Testis (tissue), 3 donors: ENCODE data around the gene MED9. TPM values are rescaled to one million over a fixed set of nuclear protein-coding genes. Genes with fewer than 3 reads are reported as not detected.
A peak's percentile ranks its signal among the peaks of the same experiment; 100 is the strongest.

Experiments
- DNase-seq: peaks from one replicate; pipeline ENCODE4 v3.0.0-alpha.2; 2019
- H3K27ac ChIP-seq, 2 donors: fragments of 200-600 bp; sonication (generic); one replicate each; pipeline ENCODE4 v1.5.1; 2019
- H3K27me3 ChIP-seq: fragments of 200-600 bp; sonication (generic); one replicate; pipeline ENCODE4 v1.5.1; 2019
- H3K36me3 ChIP-seq: fragments of 200-600 bp; sonication (generic); one replicate; pipeline ENCODE4 v1.5.1; 2017; ENCODE audit warnings: low read depth; ENCODE audit errors: missing control alignments
- H3K4me1 ChIP-seq: fragments of 200-600 bp; sonication (generic); one replicate; pipeline ENCODE4 v1.5.1; 2019
- H3K4me3 ChIP-seq, 2 donors: fragments of 200-600 bp; sonication (generic); one replicate each; pipeline ENCODE4 v1.5.1; 2017 to 2019
- H3K9me3 ChIP-seq: fragments of 200-600 bp; sonication (generic); one replicate; pipeline ENCODE4 v1.5.1; 2017
- CTCF ChIP-seq, 3 experiments: fragments of 450-650 bp in 2 of 3; fragments of 200-600 bp in 1 of 3; sonication (generic) in 1 of 3; IDR thresholded peaks; one replicate each; pipeline ENCODE4 v1.5.1; 2016 to 2019; ENCODE audit warnings: antibody characterized with exemption in 3 of 3, mild to moderate bottlenecking in 2 of 3, moderate library complexity in 1 of 3
- POLR2A ChIP-seq: fragments of 450-650 bp; IDR thresholded peaks from one replicate; pipeline ENCODE4 v1.6.1; 2017; ENCODE audit warnings: antibody characterized with exemption, mild to moderate bottlenecking, moderate library complexity
- WGBS, 2 donors: methylation state at CpG; one replicate each; pipeline ENCODE4 v1.1.5; 2018; 5-methylcytosine and 5-hydroxymethylcytosine counted together
- intact Hi-C: fragments of 100-400 bp; cut with DNase I; formaldehyde crosslinking; loops from one replicate; pipeline ENCODE4 v1.15.1; 2023; ENCODE audit warnings: low total_unique reads
- polyA plus RNA-seq: library from polyadenylated mRNA; stranded (reverse); fragments of 350-450 nt; fragmentation: Illumina TruSeq; extraction: RNeasy Lipid Tissue Mini Kit (QIAGEN cat#74804); gene quantifications from one replicate; pipeline ENCODE4 v1.2.3, GENCODE V29; 2014; ENCODE audit warnings: low read depth, low replicate concordance; ENCODE audit not compliant: insufficient read depth
- small RNA-seq, 2 donors: library from RNA; depleted of rRNA; stranded (forward); fragments of <200 nt; gene quantifications; one replicate each; pipeline ENCODE3, GENCODE V24; 2016
- total RNA-seq, 2 donors: library from RNA; depleted of rRNA; stranded (reverse); fragments of >200 nt; gene quantifications; one replicate each; pipeline ENCODE4 v1.2.3, GENCODE V29; 2016

Gene MED9
- total and polyA plus RNA-seq, 3 donors from 2014 or later, result 18.8 to 42.6 (median 35.9) TPM

GRCh38 chr17:17539591-17539990 is 62.8 kb downstream of the MED9 start:
- 55 to 60% methylated on average over 10 of the region's 10 CpGs for WGBS, 2 donors
- peak overlapping the region in 1 of 2 donors; percentile 24 for H3K27ac ChIP-seq
- no peak for TF ChIP-seq CTCF (IDR thresholded peaks at IDR 0.05)
- no peak for TF ChIP-seq POLR2A
- no peak overlapping the region for H3K4me3 ChIP-seq
- intact Hi-C loops, result no loop called here
- H3K4me1 ChIP-seq, result peaks cover 55% of the 10 kb centered on the region
- H3K9me3 ChIP-seq, result no peaks in the 10 kb centered on the region
- no peaks in the 10 kb centered on the region for H3K27me3 ChIP-seq
- peak; percentile 66 for DNase-seq
- H3K36me3 ChIP-seq, result no peaks in the 10 kb centered on the region

- Histone ChIP-seq H3K27me3 (no peaks in the 10 kb centered on the region), H3K4me3 (no peak overlapping the region), H3K4me1 (peaks cover 58% of the 10 kb centered on the region), H3K9me3 (no peaks in the 10 kb centered on the region), H3K27ac (no peak overlapping the region), H3K36me3 (no peaks in the 10 kb centered on the region)
- 80 to 81% methylated on average over 12 to 15 of the region's 15 CpGs for WGBS, 2 donors
- DNase-seq, result no peak
- no peak for TF ChIP-seq CTCF (IDR thresholded peaks at IDR 0.05)
- TF ChIP-seq POLR2A, result no peak
- intact Hi-C loops, result no loop called here
Observed at GRCh38 chr17:17540278-17540906, 63.6 kb downstream of the MED9 start.

GRCh38 chr17:17540935-17541639 is 64.3 kb downstream of the MED9 start:
- TF ChIP-seq CTCF (IDR thresholded peaks at IDR 0.05), result no peak
- TF ChIP-seq POLR2A, result no peak
- Histone ChIP-seq H3K9me3 (no peaks in the 10 kb centered on the region), H3K4me3 (no peak overlapping the region), H3K36me3 (no peaks in the 10 kb centered on the region), H3K27me3 (no peaks in the 10 kb centered on the region), H3K4me1 (peaks cover 58% of the 10 kb centered on the region), H3K27ac (peak overlapping the region in 1 of 2 donors; percentile 53)
- intact Hi-C loops, result no loop called here
- DNase-seq, result no peak
- WGBS, 2 donors, result 70 to 78% methylated on average over 22 to 23 of the region's 23 CpGs

- intact Hi-C loops, result no loop called here
- Histone ChIP-seq H3K4me3 (no peak overlapping the region), H3K9me3 (no peaks in the 10 kb centered on the region), H3K4me1 (peaks cover 58% of the 10 kb centered on the region), H3K36me3 (no peaks in the 10 kb centered on the region), H3K27me3 (no peaks in the 10 kb centered on the region), H3K27ac (peak overlapping the region in 1 of 2 donors; percentile 53)
- TF ChIP-seq CTCF (IDR thresholded peaks at IDR 0.05), result no peak
- TF ChIP-seq POLR2A, result no peak
- WGBS, 2 donors, result 27 to 63% methylated on average over 5 of the region's 5 CpGs
- DNase-seq, result no peak
Observed at GRCh38 chr17:17541640-17542001, 64.8 kb downstream of the MED9 start.

Small RNA genes lying within 50 kb of the gene (small RNA-seq; reads per million reads assigned to genes)
- 0 reads per million in 2 donors for gene RF00019

Other genes starting within 250 kb of the MED9 start
- 100 to 1,000 TPM; 129 to 159 TPM for gene FLCN, start 239.8 kb upstream of the MED9 start, total RNA-seq
- gene FLCN, start 239.8 kb upstream of the MED9 start, polyA plus RNA-seq, result 47.9 TPM
- 100 to 1,000 TPM; 128 to 134 TPM for gene COPS3, start 195.8 kb upstream of the MED9 start, total RNA-seq
- gene COPS3, start 195.8 kb upstream of the MED9 start, polyA plus RNA-seq, result 198 TPM
- 10 to 100 TPM; 33.5 to 47.5 TPM for gene NT5M, start 173.6 kb upstream of the MED9 start, total RNA-seq
- gene NT5M, start 173.6 kb upstream of the MED9 start, polyA plus RNA-seq, result 26.1 TPM
- 100 to 1,000 TPM in 1 of 2 donors, 10 to 100 TPM in 1; 99.7 to 129 TPM for gene RASD1, start 19.4 kb downstream of the MED9 start, total RNA-seq
- gene RASD1, start 19.4 kb downstream of the MED9 start, polyA plus RNA-seq, result 50.1 TPM
- 100 to 1,000 TPM in 1 of 2 donors, 10 to 100 TPM in 1; 83.1 to 120 TPM for gene PEMT, start 114.7 kb downstream of the MED9 start, total RNA-seq
- gene PEMT, start 114.7 kb downstream of the MED9 start, polyA plus RNA-seq, result 66.0 TPM
- gene RAI1, start 204.5 kb downstream of the MED9 start, total RNA-seq, result 10 to 100 TPM; 42.8 to 44.5 TPM
- gene RAI1, start 204.5 kb downstream of the MED9 start, polyA plus RNA-seq, result 17.5 TPM